Endothelial cell (in vitro differentiated cells): Measurements from ENCODE around the gene UPF3A. TPM values are rescaled to one million over a fixed set of nuclear protein-coding genes. Genes with fewer than 3 reads are reported as not detected.

Experiments
- DNase-seq: peaks from one replicate; pipeline ENCODE4 v3.0.0; 2021; ENCODE audit warnings: low spot score
- H3K27ac Mint-ChIP-seq: one replicate; pipeline ENCODE4 v1.8.0; 2021; ENCODE audit warnings: mixed read lengths, inconsistent platforms; ENCODE audit not compliant: unreplicated experiment
- H3K27me3 Mint-ChIP-seq: one replicate; pipeline ENCODE4 v1.8.0; 2021; ENCODE audit warnings: mild to moderate bottlenecking, moderate library complexity, mixed read lengths, inconsistent platforms; ENCODE audit not compliant: unreplicated experiment
- H3K36me3 Mint-ChIP-seq: one replicate; pipeline ENCODE4 v1.8.0; 2021; ENCODE audit warnings: mild to moderate bottlenecking, low read depth, mixed read lengths, inconsistent platforms; ENCODE audit not compliant: unreplicated experiment
- H3K4me1 Mint-ChIP-seq: one replicate; pipeline ENCODE4 v1.8.0; 2021; ENCODE audit warnings: mild to moderate bottlenecking, mixed read lengths, inconsistent platforms; ENCODE audit not compliant: unreplicated experiment
- H3K4me3 Mint-ChIP-seq: one replicate; pipeline ENCODE4 v1.8.0; 2021; ENCODE audit warnings: mild to moderate bottlenecking, mixed read lengths, inconsistent platforms; ENCODE audit not compliant: unreplicated experiment
- H3K9me3 Mint-ChIP-seq: one replicate; pipeline ENCODE4 v1.8.0; 2021; ENCODE audit warnings: mixed read lengths, inconsistent platforms; ENCODE audit not compliant: unreplicated experiment
- total RNA-seq: library from RNA; stranded (reverse); fragmentation: NEBNext Ultra II Directional; extraction: Animal tissue kit (Norgen Biotek cat#: 25700); gene quantifications from one replicate; pipeline ENCODE4 v1.2.1, GENCODE V29; 2021; ENCODE audit not compliant: unreplicated experiment
- TF ChIP-seq, protein P1 (sequence below): fragments of 200-600 bp; sonication (generic); IDR thresholded peaks from one replicate; pipeline ENCODE4 v1.5.0; 2021; ENCODE audit warnings: antibody characterized with exemption; ENCODE audit not compliant: unreplicated experiment

The UPF3A gene
- total RNA-seq, 1 donor from 2014 or later, result 61.6 TPM

DNA sequence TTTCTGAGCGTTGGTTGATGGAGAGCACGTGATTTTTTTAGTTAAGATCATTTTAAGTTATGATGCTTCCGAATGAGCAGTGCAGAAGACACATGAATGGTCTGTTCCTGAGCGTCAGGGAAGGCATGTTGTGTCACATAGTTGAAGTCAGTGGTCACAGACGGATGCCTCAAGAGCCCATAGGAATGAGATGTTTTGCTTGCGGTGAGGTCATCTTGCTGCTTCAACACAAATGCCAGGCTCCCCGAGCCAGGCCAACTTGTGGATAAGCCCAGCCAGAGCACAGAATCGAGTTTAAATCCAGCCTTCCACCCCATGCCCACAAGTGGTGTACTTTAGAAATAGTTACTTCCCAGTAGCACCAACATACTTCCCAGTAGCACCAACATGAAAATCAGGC, 5.4 kb downstream of the UPF3A start:
- TF ChIP-seq, protein P1, sequence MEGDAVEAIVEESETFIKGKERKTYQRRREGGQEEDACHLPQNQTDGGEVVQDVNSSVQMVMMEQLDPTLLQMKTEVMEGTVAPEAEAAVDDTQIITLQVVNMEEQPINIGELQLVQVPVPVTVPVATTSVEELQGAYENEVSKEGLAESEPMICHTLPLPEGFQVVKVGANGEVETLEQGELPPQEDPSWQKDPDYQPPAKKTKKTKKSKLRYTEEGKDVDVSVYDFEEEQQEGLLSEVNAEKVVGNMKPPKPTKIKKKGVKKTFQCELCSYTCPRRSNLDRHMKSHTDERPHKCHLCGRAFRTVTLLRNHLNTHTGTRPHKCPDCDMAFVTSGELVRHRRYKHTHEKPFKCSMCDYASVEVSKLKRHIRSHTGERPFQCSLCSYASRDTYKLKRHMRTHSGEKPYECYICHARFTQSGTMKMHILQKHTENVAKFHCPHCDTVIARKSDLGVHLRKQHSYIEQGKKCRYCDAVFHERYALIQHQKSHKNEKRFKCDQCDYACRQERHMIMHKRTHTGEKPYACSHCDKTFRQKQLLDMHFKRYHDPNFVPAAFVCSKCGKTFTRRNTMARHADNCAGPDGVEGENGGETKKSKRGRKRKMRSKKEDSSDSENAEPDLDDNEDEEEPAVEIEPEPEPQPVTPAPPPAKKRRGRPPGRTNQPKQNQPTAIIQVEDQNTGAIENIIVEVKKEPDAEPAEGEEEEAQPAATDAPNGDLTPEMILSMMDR, result no peak
- peak overlapping the region; percentile 5 for H3K4me3 Mint-ChIP-seq
- DNase-seq, result no peak
- H3K27me3 Mint-ChIP-seq, result no peaks in the 10 kb centered on the region
- H3K36me3 Mint-ChIP-seq, result peaks cover 30% of the 10 kb centered on the region
- no peaks in the 10 kb centered on the region for H3K9me3 Mint-ChIP-seq
- peak overlapping the region; percentile 0 for H3K27ac Mint-ChIP-seq
- peaks cover 7% of the 10 kb centered on the region for H3K4me1 Mint-ChIP-seq

DNA sequence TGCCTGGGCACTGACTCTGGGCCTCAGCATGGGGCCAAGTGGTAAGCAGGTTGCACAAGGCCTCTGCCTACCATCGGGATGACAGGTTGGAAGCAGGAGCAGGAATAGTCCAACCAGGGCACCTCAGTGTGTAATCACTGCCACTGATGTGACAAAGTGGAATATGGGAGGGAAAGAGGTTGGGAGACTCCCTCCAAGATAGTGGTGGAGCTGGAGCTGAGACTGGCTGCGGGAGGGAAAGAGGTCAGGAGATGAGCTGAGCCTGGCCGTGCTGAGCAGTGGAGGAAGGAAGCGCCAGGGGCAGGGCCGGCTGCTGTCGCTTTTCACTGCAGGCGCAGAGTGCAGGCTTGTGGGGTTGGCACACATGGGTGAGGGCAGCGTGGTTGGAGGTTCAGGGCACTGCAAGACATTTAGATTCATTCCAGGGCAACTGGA, 6.8 kb downstream of the UPF3A start:
- Mint-ChIP-seq H3K36me3 (peaks cover 30% of the 10 kb centered on the region), H3K4me1 (peaks cover 5% of the 10 kb centered on the region), H3K4me3 (peak overlapping the region; percentile 44), H3K27me3 (no peaks in the 10 kb centered on the region), H3K9me3 (no peaks in the 10 kb centered on the region), H3K27ac (no peak overlapping the region)
- no peak for DNase-seq
- TF ChIP-seq, protein P1, result no peak

DNA sequence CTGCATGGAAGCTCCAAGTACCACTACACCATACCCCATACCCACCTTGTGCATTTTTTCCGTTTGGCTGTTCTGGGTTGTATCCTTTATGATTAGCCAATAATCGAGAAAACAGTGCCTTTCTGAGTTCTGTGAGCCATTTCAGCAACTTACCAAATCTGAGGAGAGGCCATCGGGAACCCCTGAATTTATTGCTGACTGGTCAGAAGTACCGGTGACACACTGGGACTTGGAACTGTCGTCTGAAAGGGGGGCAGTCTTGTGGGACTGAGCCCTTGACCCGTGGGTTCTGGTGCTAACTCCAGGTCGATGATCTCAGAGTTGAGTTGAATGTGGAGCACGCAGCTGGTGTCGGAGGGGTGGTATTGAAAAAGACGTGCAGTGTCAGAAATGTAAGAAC, 15.0 kb downstream of the UPF3A start:
- peaks cover 34% of the 10 kb centered on the region for H3K36me3 Mint-ChIP-seq
- no peak for DNase-seq
- H3K4me1 Mint-ChIP-seq, result no peaks in the 10 kb centered on the region
- H3K27ac Mint-ChIP-seq, result no peak overlapping the region
- peaks cover 2% of the 10 kb centered on the region for H3K27me3 Mint-ChIP-seq
- no peak overlapping the region for H3K4me3 Mint-ChIP-seq
- no peaks in the 10 kb centered on the region for H3K9me3 Mint-ChIP-seq
- TF ChIP-seq, protein P1, result no peak

DNA sequence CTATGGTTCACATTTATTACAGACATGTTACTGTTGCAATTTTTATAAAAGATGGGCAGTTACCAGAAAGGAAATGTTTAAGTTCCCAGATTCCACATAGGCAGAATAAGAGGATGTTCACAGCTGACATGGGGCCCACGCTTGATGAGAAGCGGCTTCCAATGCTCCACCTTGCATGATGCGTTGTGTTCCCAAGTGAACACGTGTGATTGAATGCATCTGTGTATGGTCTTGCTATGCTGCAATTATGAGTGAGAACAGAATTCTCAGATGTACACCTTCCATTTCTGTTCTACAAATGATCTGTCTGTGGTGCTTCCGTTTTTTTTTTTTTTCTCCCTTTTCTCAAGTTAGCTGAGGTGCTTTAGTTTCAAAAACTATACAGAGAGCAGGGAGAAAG, 15.5 kb downstream of the UPF3A start:
- no peak overlapping the region for H3K27ac Mint-ChIP-seq

DNA sequence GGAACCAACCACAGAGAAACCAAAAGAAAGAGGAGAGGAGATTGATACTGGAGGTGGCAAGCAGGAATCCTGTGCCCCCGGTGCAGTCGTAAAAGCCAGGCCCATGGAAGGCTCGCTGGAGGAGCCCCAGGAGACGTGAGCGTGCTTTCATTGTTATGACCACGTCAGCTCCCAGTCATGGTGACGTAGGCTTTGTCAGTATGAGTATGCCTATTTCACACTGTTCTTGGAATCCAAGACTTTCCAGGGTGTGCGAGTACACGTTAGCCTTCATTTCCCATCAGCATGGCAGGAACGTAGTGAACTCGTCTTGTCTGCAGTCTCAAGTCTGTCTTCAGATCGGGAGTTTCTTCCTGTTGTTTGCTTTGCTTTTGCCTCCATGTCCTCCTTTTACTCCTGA, 17.5 kb downstream of the UPF3A start:
- H3K9me3 Mint-ChIP-seq, result no peaks in the 10 kb centered on the region
- H3K36me3 Mint-ChIP-seq, result peaks cover 40% of the 10 kb centered on the region
- DNase-seq, result no peak
- TF ChIP-seq, protein P1, result no peak
- H3K4me1 Mint-ChIP-seq, result no peaks in the 10 kb centered on the region
- H3K27me3 Mint-ChIP-seq, result peaks cover 1% of the 10 kb centered on the region
- no peak overlapping the region for H3K4me3 Mint-ChIP-seq
- no peak overlapping the region for H3K27ac Mint-ChIP-seq

More for the DNA sequence above, 15.5 kb downstream of the UPF3A start:
- no peak for DNase-seq
- H3K36me3 Mint-ChIP-seq, result peaks cover 38% of the 10 kb centered on the region
- no peaks in the 10 kb centered on the region for H3K4me1 Mint-ChIP-seq
- no peak overlapping the region for H3K4me3 Mint-ChIP-seq
- TF ChIP-seq, protein P1, result no peak
- peaks cover 2% of the 10 kb centered on the region for H3K27me3 Mint-ChIP-seq
- H3K9me3 Mint-ChIP-seq, result no peaks in the 10 kb centered on the region
